Mesenchymal stem cell (in vitro differentiated cells and primary cell): ENCODE measurements around the gene REPS1. TPM values are rescaled to one million over a fixed set of nuclear protein-coding genes. Genes with fewer than 3 reads are reported as not detected.

Experiments
- DNase-seq: peaks from one replicate; pipeline ENCODE4 v3.0.0-alpha.2; 2013
- H2AFZ ChIP-seq: one replicate; pipeline ENCODE4 v1.6.1; 2013; ENCODE audit warnings: low read depth, mild to moderate bottlenecking, control low read depth, inconsistent platforms, low read length, moderate library complexity
- H2AK5ac ChIP-seq: 2 replicates; pipeline ENCODE4 v1.6.1; 2013; ENCODE audit warnings: low read length, moderate library complexity, mild to moderate bottlenecking, inconsistent platforms; ENCODE audit not compliant: severe bottlenecking
- H2BK120ac ChIP-seq: one replicate; pipeline ENCODE4 v1.6.1; 2013; ENCODE audit warnings: low read depth, mild to moderate bottlenecking, inconsistent platforms, low read length, moderate library complexity
- H2BK12ac ChIP-seq, 2 experiments: one replicate each; pipeline ENCODE4 v1.6.1; 2013; ENCODE audit warnings: inconsistent platforms in 2 of 2, low read length in 2 of 2, mild to moderate bottlenecking in 2 of 2, moderate library complexity in 2 of 2, control low read depth in 1 of 2
- H2BK15ac ChIP-seq: one replicate; pipeline ENCODE4 v1.6.1; 2013; ENCODE audit warnings: mild to moderate bottlenecking, low read depth, inconsistent platforms; ENCODE audit not compliant: poor library complexity, severe bottlenecking
- H2BK5ac ChIP-seq: 2 replicates; pipeline ENCODE4 v1.6.1; 2013; ENCODE audit warnings: low read depth, mild to moderate bottlenecking, low read length, control low read depth, inconsistent platforms; ENCODE audit not compliant: poor library complexity, severe bottlenecking
- H3K14ac ChIP-seq, 2 experiments: one replicate each; pipeline ENCODE4 v1.6.1; 2013; ENCODE audit warnings: inconsistent platforms in 2 of 2, low read length in 2 of 2, control low read depth in 1 of 2, mild to moderate bottlenecking in 1 of 2, moderate library complexity in 1 of 2
- H3K18ac ChIP-seq, 2 experiments: one replicate each; pipeline ENCODE4 v1.6.1; 2013; ENCODE audit warnings: inconsistent platforms in 2 of 2, low read length in 2 of 2, control low read depth in 1 of 2, low read depth in 1 of 2, mild to moderate bottlenecking in 1 of 2
- H3K23ac ChIP-seq, 2 experiments: one replicate each; pipeline ENCODE4 v1.6.1; 2013; ENCODE audit warnings: inconsistent platforms in 2 of 2, low read length in 2 of 2, mild to moderate bottlenecking in 2 of 2, moderate library complexity in 2 of 2, control low read depth in 1 of 2
- H3K27ac ChIP-seq: 2 replicates; pipeline ENCODE4 v1.5.1; 2013; ENCODE audit warnings: mild to moderate bottlenecking, moderate library complexity, low read length, control low read depth, inconsistent platforms; ENCODE audit not compliant: poor library complexity, severe bottlenecking
- H3K27me3 ChIP-seq, 2 experiments: 2 replicates each; pipeline versions ENCODE4 v1.6.1 to v1.7.0; 2013; ENCODE audit warnings: low read length in 2 of 2, mild to moderate bottlenecking in 2 of 2, moderate library complexity in 2 of 2, control low read depth in 1 of 2, inconsistent platforms in 1 of 2; ENCODE audit not compliant: control insufficient read depth in 1 of 2, insufficient read depth in 1 of 2
- H3K36me3 ChIP-seq, 2 experiments: 2 replicates each; pipeline versions ENCODE4 v1.6.1 to v1.7.0; 2013; ENCODE audit warnings: low read length in 2 of 2, control low read depth in 1 of 2, inconsistent platforms in 1 of 2, low read depth in 1 of 2, mild to moderate bottlenecking in 1 of 2; ENCODE audit not compliant: insufficient read depth in 2 of 2, control insufficient read depth in 1 of 2
- H3K4ac ChIP-seq, 2 experiments: one replicate each; pipeline ENCODE4 v1.6.1; 2013; ENCODE audit warnings: inconsistent platforms in 2 of 2, low read length in 2 of 2, mild to moderate bottlenecking in 2 of 2, moderate library complexity in 2 of 2, control low read depth in 1 of 2, low read depth in 1 of 2
- H3K4me1 ChIP-seq: 2 replicates; pipeline ENCODE4 v1.6.1; 2013; ENCODE audit warnings: low read depth, low read length, control low read depth; ENCODE audit not compliant: control insufficient read depth, insufficient read depth
- H3K4me2 ChIP-seq: 2 replicates; pipeline ENCODE4 v1.6.1; 2013; ENCODE audit warnings: low read length, mild to moderate bottlenecking, inconsistent platforms; ENCODE audit not compliant: poor library complexity, severe bottlenecking
- H3K4me3 ChIP-seq, 2 experiments: 2 replicates each; pipeline versions ENCODE4 v1.5.1 to v1.7.0; 2013; ENCODE audit warnings: low read length in 2 of 2, mild to moderate bottlenecking in 2 of 2, control low read depth in 1 of 2, low read depth in 1 of 2; ENCODE audit not compliant: insufficient read depth in 1 of 2
- H3K79me1 ChIP-seq: replicated peaks from 2 replicates; pipeline ENCODE4 v1.6.1; 2013; ENCODE audit warnings: mild to moderate bottlenecking, control low read depth, low read length, inconsistent platforms; ENCODE audit not compliant: poor library complexity, severe bottlenecking
- H3K9ac ChIP-seq: 2 replicates; pipeline ENCODE4 v1.7.0; 2013; ENCODE audit warnings: mild to moderate bottlenecking, low read length, moderate library complexity
- H3K9me3 ChIP-seq: 2 replicates; pipeline ENCODE4 v1.7.0; 2013; ENCODE audit warnings: mild to moderate bottlenecking, low read length; ENCODE audit not compliant: control insufficient read depth
- H4K8ac ChIP-seq: one replicate; pipeline ENCODE4 v1.6.1; 2013; ENCODE audit warnings: inconsistent platforms, mild to moderate bottlenecking, low read length, moderate library complexity
- H4K91ac ChIP-seq: one replicate; pipeline ENCODE4 v1.6.1; 2013; ENCODE audit warnings: mild to moderate bottlenecking, low read length, inconsistent platforms
- WGBS: methylation state at CpG from one replicate; pipeline ENCODE4 v1.1.7; 2013; ENCODE audit warnings: mixed read lengths; 5-methylcytosine and 5-hydroxymethylcytosine counted together
- polyA plus RNA-seq, 2 experiments: library from polyadenylated mRNA; stranded (reverse); fragments of 200-250 nt; gene quantifications; one replicate each; pipeline ENCODE4 v1.2.3, GENCODE V29; 2013

Gene REPS1
- 26.9 TPM for polyA plus RNA-seq (2013, experiment 1 of 2)
- 27.0 TPM for polyA plus RNA-seq (2013, experiment 2 of 2)

- Histone ChIP-seq H2BK12ac (peak within 1 kb of the TSS in 1 of 2 experiments; percentile 77), H2AK5ac (no peak within 1 kb of the TSS), H2BK120ac (peak within 1 kb of the TSS; percentile 77), H3K23ac (peak within 1 kb of the TSS in 1 of 2 experiments; percentile 99), H3K4me3 (peak within 1 kb of the TSS; percentile 86 to 91), H4K91ac (peak within 1 kb of the TSS; percentile 82), H3K27ac (peak within 1 kb of the TSS; percentile 69), H4K8ac (peak within 1 kb of the TSS; percentile 82), H2AFZ (peak within 1 kb of the TSS; percentile 93), H3K14ac (peak within 1 kb of the TSS; percentile 58 to 88), H3K4me2 (peak within 1 kb of the TSS; percentile 95), H3K9ac (peak within 1 kb of the TSS; percentile 93), H3K18ac (peak within 1 kb of the TSS; percentile 93 to 98), H3K4me1 (no peaks in the 10 kb centered on the region), H3K27me3 (no peaks in the 10 kb centered on the region), H2BK5ac (no peak within 1 kb of the TSS), H2BK15ac (peak within 1 kb of the TSS; percentile 95), H3K9me3 (no peaks in the 10 kb centered on the region), H3K79me1 (peaks cover 7% of the 10 kb centered on the region), H3K36me3 (no peaks in the 10 kb centered on the region), H3K4ac (peak within 1 kb of the TSS; percentile 73 to 93)
- DNase-seq = peak; percentile 91
- WGBS = under 1% methylated on average over 89 of the region's 105 CpGs
These were observed at the start of gene REPS1 for GRCh38 chr6:138987643-138988468. Gene REPS1 (minus strand): TSS chr6:138988253. CDS start chr6:138987682, 571 bp downstream.

- no peak overlapping the region for H3K9ac ChIP-seq
- no peak overlapping the region for H3K4me3 ChIP-seq
- H2BK15ac ChIP-seq = no peak overlapping the region
- H3K4me2 ChIP-seq = no peak overlapping the region
- no peak overlapping the region for H2BK12ac ChIP-seq
- H2AK5ac ChIP-seq = no peak overlapping the region
- no peaks in the 10 kb centered on the region for H3K9me3 ChIP-seq
- H3K36me3 ChIP-seq = peaks cover 27 to 38% of the 10 kb centered on the region in 2 experiments
- H4K8ac ChIP-seq = no peak overlapping the region
- H2BK120ac ChIP-seq = no peak overlapping the region
- H3K4ac ChIP-seq = no peak overlapping the region
- no peak overlapping the region for H2AFZ ChIP-seq
- no peak overlapping the region for H3K27ac ChIP-seq
- DNase-seq = peak; percentile 60
- H3K79me1 ChIP-seq = peaks cover 38% of the 10 kb centered on the region
- H3K23ac ChIP-seq = no peak overlapping the region
- no peak overlapping the region for H2BK5ac ChIP-seq
- no peak overlapping the region for H3K18ac ChIP-seq
- 97% methylated on average over 5 of the region's 5 CpGs for WGBS
- no peak overlapping the region for H4K91ac ChIP-seq
- no peak overlapping the region for H3K14ac ChIP-seq
- no peaks in the 10 kb centered on the region for H3K27me3 ChIP-seq
- peaks cover 2% of the 10 kb centered on the region for H3K4me1 ChIP-seq
These were observed 49.4 kb upstream of the REPS1 start for GRCh38 chr6:139037490-139037889.

- Histone ChIP-seq H4K91ac (no peak overlapping the region), H2BK120ac (no peak overlapping the region), H2BK15ac (no peak overlapping the region), H3K36me3 (peaks cover 5 to 7% of the 10 kb centered on the region in 2 experiments), H3K4me2 (no peak overlapping the region), H4K8ac (no peak overlapping the region), H2BK5ac (no peak overlapping the region), H3K14ac (no peak overlapping the region), H3K9ac (peak overlapping the region; percentile 94), H2AK5ac (no peak overlapping the region), H3K79me1 (peaks cover 26% of the 10 kb centered on the region), H3K4me1 (peaks cover 6% of the 10 kb centered on the region), H2BK12ac (no peak overlapping the region), H3K9me3 (no peaks in the 10 kb centered on the region), H3K27ac (no peak overlapping the region), H2AFZ (no peak overlapping the region), H3K27me3 (no peaks in the 10 kb centered on the region), H3K4me3 (peak overlapping the region in 1 of 2 experiments; percentile 94), H3K4ac (no peak overlapping the region), H3K23ac (no peak overlapping the region), H3K18ac (no peak overlapping the region)
- 86% methylated on average over 5 of the region's 9 CpGs for WGBS
- peak; percentile 4 for DNase-seq
These were observed 42.3 kb upstream of the REPS1 start for GRCh38 chr6:139030228-139030963.
